HCT116 (cell line): ENCODE results near the gene SUPT3H.

ENCODE experiments used
- TF ChIP-seq, protein P1 (sequence below): IDR thresholded peaks from 2 replicates; pipeline ENCODE4 v1.6.1; 2012; ENCODE audit warnings: low read depth
- TF ChIP-seq, protein P2 (sequence below), 3 experiments: fragments of 200-600 bp in 1 of 3; sonication (generic) in 1 of 3; IDR thresholded peaks in 2 of 3; conservative IDR thresholded peaks in 1 of 3; 2 replicates each; pipeline ENCODE4 v1.5.1; 2012 to 2017; ENCODE audit warnings: low read depth in 2 of 3, low read length in 2 of 3, antibody characterized with exemption in 1 of 3, borderline replicate concordance in 1 of 3, control low read depth in 1 of 3, mild to moderate bottlenecking in 1 of 3, mixed read lengths in 1 of 3, mixed run types in 1 of 3, moderate library complexity in 1 of 3; ENCODE audit not compliant: insufficient read depth in 1 of 3
- TF ChIP-seq, protein P3 (sequence below): IDR thresholded peaks from 2 replicates; pipeline ENCODE4 v1.6.1; 2012

DNA sequence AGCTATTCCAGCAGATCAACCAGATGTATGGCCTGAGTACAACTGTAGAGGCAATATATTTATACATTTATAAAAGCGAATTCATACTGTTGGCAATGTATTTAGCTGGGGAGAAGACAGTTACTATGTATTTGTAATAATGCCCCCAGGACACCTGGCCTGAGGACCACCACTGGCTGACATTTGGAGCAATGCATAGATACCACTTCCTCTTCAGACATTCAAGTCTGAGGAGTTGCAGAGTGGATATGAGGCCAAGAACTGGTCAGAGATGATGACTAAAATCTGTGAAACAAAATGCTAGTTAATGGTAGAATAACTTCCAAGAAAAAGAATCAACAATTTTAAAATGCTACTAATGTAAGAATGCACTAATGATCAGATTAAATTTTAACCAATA, 527.9 kb downstream of the SUPT3H start:
- TF ChIP-seq, protein P1, sequence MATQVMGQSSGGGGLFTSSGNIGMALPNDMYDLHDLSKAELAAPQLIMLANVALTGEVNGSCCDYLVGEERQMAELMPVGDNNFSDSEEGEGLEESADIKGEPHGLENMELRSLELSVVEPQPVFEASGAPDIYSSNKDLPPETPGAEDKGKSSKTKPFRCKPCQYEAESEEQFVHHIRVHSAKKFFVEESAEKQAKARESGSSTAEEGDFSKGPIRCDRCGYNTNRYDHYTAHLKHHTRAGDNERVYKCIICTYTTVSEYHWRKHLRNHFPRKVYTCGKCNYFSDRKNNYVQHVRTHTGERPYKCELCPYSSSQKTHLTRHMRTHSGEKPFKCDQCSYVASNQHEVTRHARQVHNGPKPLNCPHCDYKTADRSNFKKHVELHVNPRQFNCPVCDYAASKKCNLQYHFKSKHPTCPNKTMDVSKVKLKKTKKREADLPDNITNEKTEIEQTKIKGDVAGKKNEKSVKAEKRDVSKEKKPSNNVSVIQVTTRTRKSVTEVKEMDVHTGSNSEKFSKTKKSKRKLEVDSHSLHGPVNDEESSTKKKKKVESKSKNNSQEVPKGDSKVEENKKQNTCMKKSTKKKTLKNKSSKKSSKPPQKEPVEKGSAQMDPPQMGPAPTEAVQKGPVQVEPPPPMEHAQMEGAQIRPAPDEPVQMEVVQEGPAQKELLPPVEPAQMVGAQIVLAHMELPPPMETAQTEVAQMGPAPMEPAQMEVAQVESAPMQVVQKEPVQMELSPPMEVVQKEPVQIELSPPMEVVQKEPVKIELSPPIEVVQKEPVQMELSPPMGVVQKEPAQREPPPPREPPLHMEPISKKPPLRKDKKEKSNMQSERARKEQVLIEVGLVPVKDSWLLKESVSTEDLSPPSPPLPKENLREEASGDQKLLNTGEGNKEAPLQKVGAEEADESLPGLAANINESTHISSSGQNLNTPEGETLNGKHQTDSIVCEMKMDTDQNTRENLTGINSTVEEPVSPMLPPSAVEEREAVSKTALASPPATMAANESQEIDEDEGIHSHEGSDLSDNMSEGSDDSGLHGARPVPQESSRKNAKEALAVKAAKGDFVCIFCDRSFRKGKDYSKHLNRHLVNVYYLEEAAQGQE: no peak
- TF ChIP-seq, protein P2, sequence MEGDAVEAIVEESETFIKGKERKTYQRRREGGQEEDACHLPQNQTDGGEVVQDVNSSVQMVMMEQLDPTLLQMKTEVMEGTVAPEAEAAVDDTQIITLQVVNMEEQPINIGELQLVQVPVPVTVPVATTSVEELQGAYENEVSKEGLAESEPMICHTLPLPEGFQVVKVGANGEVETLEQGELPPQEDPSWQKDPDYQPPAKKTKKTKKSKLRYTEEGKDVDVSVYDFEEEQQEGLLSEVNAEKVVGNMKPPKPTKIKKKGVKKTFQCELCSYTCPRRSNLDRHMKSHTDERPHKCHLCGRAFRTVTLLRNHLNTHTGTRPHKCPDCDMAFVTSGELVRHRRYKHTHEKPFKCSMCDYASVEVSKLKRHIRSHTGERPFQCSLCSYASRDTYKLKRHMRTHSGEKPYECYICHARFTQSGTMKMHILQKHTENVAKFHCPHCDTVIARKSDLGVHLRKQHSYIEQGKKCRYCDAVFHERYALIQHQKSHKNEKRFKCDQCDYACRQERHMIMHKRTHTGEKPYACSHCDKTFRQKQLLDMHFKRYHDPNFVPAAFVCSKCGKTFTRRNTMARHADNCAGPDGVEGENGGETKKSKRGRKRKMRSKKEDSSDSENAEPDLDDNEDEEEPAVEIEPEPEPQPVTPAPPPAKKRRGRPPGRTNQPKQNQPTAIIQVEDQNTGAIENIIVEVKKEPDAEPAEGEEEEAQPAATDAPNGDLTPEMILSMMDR (IDR thresholded peaks at IDR 0.05 in 2 of 3, conservative IDR thresholded peaks at IDR 0.05 in 1 of 3; ENCODE audit: borderline replicate concordance in 1 of 3, insufficient read depth in 1 of 3, low read depth in 2 of 3, low read length in 2 of 3): no peak
- TF ChIP-seq, protein P3, sequence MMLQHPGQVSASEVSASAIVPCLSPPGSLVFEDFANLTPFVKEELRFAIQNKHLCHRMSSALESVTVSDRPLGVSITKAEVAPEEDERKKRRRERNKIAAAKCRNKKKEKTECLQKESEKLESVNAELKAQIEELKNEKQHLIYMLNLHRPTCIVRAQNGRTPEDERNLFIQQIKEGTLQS: no peak
